ENCODE data around the gene DDA1. TPM values are rescaled to one million over a fixed set of nuclear protein-coding genes. Genes with fewer than 3 reads are reported as not detected.

Gene DDA1
- total RNA-seq, 4 donors from 2014 or later: 13.2 to 58.5 (median 19.9) TPM

- no peak for ATAC-seq
- Histone ChIP-seq H3K4me3 (no peak overlapping the region), H3K4me1 (peaks cover 0 to 57% (median 10%) of the 10 kb centered on the region in 3 donors), H3K27me3 (no peaks in the 10 kb centered on the region), H3K9me3 (no peaks in the 10 kb centered on the region), H3K27ac (no peak overlapping the region), H3K36me3 (peaks cover 0 to 48% of the 10 kb centered on the region in 2 donors)
- TF ChIP-seq CTCF (IDR thresholded peaks at IDR 0.05): no peak
- no peak for TF ChIP-seq EP300 (IDR thresholded peaks at IDR 0.05)
- no peak for TF ChIP-seq POLR2AphosphoS5 (IDR thresholded peaks at IDR 0.05)
- TF ChIP-seq POLR2A (IDR thresholded peaks at IDR 0.05): no peak
- WGBS, 2 donors (ENCODE audit: low coverage in 1 of 2): 63 to 78% methylated on average over 1 to 6 of the region's 11 CpGs
These were observed 2.3 kb downstream of the DDA1 start for GRCh38 chr19:17311455-17312188.

GRCh38 chr19:17312189-17313113 lies 3.1 kb downstream of the DDA1 start:
- peaks cover 0 to 57% of the 10 kb centered on the region in 2 donors for H3K36me3 ChIP-seq
- H3K4me1 ChIP-seq: peaks cover 0 to 49% (median 5%) of the 10 kb centered on the region in 3 donors
- no peaks in the 10 kb centered on the region for H3K9me3 ChIP-seq
- no peaks in the 10 kb centered on the region for H3K27me3 ChIP-seq
- ATAC-seq: no peak
- H3K27ac ChIP-seq: no peak overlapping the region
- TF ChIP-seq POLR2AphosphoS5 (IDR thresholded peaks at IDR 0.05) (no peak), CTCF (IDR thresholded peaks at IDR 0.05) (no peak), EP300 (IDR thresholded peaks at IDR 0.05) (no peak), POLR2A (IDR thresholded peaks at IDR 0.05) (no peak)
- no peak overlapping the region for H3K4me3 ChIP-seq
- WGBS, 2 donors (ENCODE audit: low coverage in 1 of 2): 67 to 86% methylated on average over 2 to 4 of the region's 20 CpGs

- no peak overlapping the region for H3K27ac ChIP-seq
- no peaks in the 10 kb centered on the region for H3K27me3 ChIP-seq
- no peaks in the 10 kb centered on the region for H3K9me3 ChIP-seq
- no peak for ATAC-seq
- H3K4me3 ChIP-seq: no peak overlapping the region
- H3K36me3 ChIP-seq: peaks cover 0 to 72% of the 10 kb centered on the region in 2 donors
- TF ChIP-seq POLR2A (IDR thresholded peaks at IDR 0.05): no peak
- no peak for TF ChIP-seq EP300 (IDR thresholded peaks at IDR 0.05)
- no peak for TF ChIP-seq CTCF (IDR thresholded peaks at IDR 0.05)
- TF ChIP-seq POLR2AphosphoS5 (IDR thresholded peaks at IDR 0.05): no peak
- H3K4me1 ChIP-seq: peaks cover 0 to 33% (median 5%) of the 10 kb centered on the region in 3 donors
- 95% methylated on average over 4 of the region's 19 CpGs; no CpG with 5 or more reads in 1 of the 2 donors for WGBS, 2 donors (ENCODE audit: low coverage in 1 of 2)
These were observed 4.7 kb downstream of the DDA1 start for GRCh38 chr19:17314007-17314593.

GRCh38 chr19:17318966-17319365 lies 9.6 kb downstream of the DDA1 start:
- no CpG with 5 or more reads among the region's 6 CpGs for WGBS, 2 donors (ENCODE audit: low coverage in 1 of 2)
- no peaks in the 10 kb centered on the region for H3K27me3 ChIP-seq
- ATAC-seq: no peak
- no peak overlapping the region for H3K4me3 ChIP-seq
- H3K36me3 ChIP-seq: peaks cover 0 to 85% of the 10 kb centered on the region in 2 donors
- H3K4me1 ChIP-seq: peaks cover 0 to 16% (median 0%) of the 10 kb centered on the region in 3 donors
- no peak for TF ChIP-seq POLR2AphosphoS5 (IDR thresholded peaks at IDR 0.05)
- TF ChIP-seq CTCF (IDR thresholded peaks at IDR 0.05): no peak
- no peak for TF ChIP-seq EP300 (IDR thresholded peaks at IDR 0.05)
- no peak for TF ChIP-seq POLR2A (IDR thresholded peaks at IDR 0.05)
- no peak overlapping the region for H3K27ac ChIP-seq
- no peaks in the 10 kb centered on the region for H3K9me3 ChIP-seq
